ENCODE measurements around the gene JMJD4. TPM values are rescaled to one million over a fixed set of nuclear protein-coding genes. Genes with fewer than 3 reads are reported as not detected.
"Not testable (repeated sequence)": the region's sequence is repeated elsewhere in the genome, so short reads cannot be mapped to it uniquely, and the experiment has no call there.

Gene JMJD4
- total RNA-seq, 2 donors from 2014 or later = 8.7 to 11.1 TPM

DNA sequence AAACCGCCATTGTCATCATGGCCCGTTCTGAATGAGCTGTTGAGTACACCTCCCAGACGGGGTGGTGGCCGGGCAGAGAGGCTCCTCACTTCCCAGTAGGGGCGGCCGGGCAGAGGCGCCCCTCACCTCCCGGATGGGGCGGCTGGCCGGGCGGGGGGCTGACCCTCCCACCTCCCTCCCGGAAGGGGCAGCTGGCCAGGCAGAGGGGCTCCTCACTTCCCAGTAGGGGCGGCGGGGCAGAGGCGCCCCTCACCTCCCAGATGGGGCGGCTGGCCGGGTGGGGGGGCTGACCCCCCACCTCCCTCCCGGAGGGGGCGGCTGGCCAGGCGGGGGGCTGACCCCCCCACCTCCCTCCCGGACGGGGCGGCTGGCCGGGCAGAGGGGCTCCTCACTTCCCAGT, 24.6 kb downstream of the JMJD4 start:
- ATAC-seq (replicated peaks in 1 of 2); H3K27ac Mint-ChIP-seq; H3K27me3 Mint-ChIP-seq (ENCODE audit: low read depth); DNase-seq; H3K4me3 Mint-ChIP-seq: not testable (repeated sequence)
- Mint-ChIP-seq H3K36me3 (ENCODE audit: insufficient read depth in 2 of 2) (peaks cover 14 to 16% of the 10 kb centered on the region in 2 donors), H3K4me1 (ENCODE audit: low read depth) (peaks cover 15% of the 10 kb centered on the region), H3K9me3 (peaks cover 21% of the 10 kb centered on the region in 2 donors)

DNA sequence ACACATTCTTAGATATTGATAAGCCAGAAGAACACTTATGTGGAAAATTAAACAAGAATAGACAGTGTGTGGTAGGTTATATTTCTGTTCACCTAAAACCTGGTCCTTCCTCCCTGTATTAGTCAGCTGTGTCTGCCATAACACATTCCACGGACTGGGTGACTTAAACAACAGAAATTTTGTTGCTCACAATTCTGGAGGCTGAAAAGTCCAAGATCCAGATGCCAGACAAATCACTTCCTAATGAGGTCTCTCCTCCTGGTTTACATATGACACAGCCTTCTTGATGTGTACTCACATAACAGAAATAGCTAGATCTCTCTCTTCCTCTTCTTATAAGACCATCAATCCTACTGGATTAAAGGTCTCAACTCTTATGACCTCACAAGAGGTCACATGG, 25.7 kb downstream of the JMJD4 start:
- DNase-seq (no peak), ATAC-seq (replicated peaks in 1 of 2) (no peak)
- Mint-ChIP-seq H3K27me3 (ENCODE audit: low read depth) (no peaks in the 10 kb centered on the region), H3K36me3 (ENCODE audit: insufficient read depth in 2 of 2) (peaks cover 8 to 13% of the 10 kb centered on the region in 2 donors), H3K4me1 (ENCODE audit: low read depth) (peaks cover 15% of the 10 kb centered on the region), H3K9me3 (peaks cover 14 to 17% of the 10 kb centered on the region in 2 donors), H3K4me3 (no peak overlapping the region), H3K27ac (no peak overlapping the region)

DNA sequence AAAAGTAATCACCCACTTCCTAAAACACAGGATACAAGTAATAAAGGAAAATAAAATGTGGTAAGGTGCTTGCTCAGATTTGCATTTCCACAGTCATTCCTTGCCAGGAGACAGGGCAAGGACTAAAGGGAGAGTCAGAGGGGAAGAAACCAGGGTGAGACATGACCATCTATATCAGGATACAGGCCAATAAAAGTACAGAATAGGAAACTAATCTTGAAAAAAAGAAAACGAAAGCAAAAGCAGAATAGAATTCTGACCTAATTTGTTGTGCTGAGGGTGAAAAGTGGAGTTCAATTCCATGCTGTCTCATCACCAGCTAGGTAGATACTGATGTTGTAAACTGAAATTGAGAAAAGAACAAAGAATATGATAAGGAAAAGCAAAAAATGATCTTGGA, 27.3 kb downstream of the JMJD4 start:
- H3K4me1 Mint-ChIP-seq (ENCODE audit: low read depth) = peaks cover 15% of the 10 kb centered on the region
- peak overlapping the region; percentile 12 for H3K27ac Mint-ChIP-seq
- peak in 1 of 2 donors; percentile 65 for ATAC-seq (replicated peaks in 1 of 2)
- H3K4me3 Mint-ChIP-seq = peak overlapping the region in 1 of 2 donors; percentile 31
- H3K9me3 Mint-ChIP-seq = peaks cover 9 to 21% of the 10 kb centered on the region in 2 donors
- peaks cover 7 to 11% of the 10 kb centered on the region in 2 donors for H3K36me3 Mint-ChIP-seq (ENCODE audit: insufficient read depth in 2 of 2)
- DNase-seq = no peak
- no peaks in the 10 kb centered on the region for H3K27me3 Mint-ChIP-seq (ENCODE audit: low read depth)

DNA sequence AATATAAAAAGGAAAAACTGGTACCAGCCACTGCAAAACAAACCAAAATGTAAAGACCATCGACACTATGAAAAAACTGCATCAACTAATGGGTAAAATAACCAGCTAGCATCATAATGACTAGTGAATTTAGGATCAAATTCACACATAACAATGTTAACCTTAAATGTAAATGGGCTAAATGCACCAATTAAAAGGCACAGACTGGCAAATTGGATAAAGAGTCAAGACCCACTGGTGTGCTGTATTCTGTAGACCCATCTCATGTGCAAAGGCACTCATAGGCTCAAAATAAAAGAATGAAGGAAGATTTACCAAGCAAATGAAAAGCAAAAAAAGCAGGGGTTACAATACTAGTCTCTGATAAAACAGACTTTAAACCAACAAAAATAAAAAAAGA, 33.5 kb downstream of the JMJD4 start:
- ATAC-seq (replicated peaks in 1 of 2); H3K4me3 Mint-ChIP-seq; H3K4me1 Mint-ChIP-seq (ENCODE audit: low read depth); H3K27ac Mint-ChIP-seq; DNase-seq: not testable (repeated sequence)
- peaks cover 11% of the 10 kb centered on the region for H3K27me3 Mint-ChIP-seq (ENCODE audit: low read depth)
- H3K36me3 Mint-ChIP-seq (ENCODE audit: insufficient read depth in 2 of 2) = peaks cover 20 to 22% of the 10 kb centered on the region in 2 donors
- H3K9me3 Mint-ChIP-seq = peaks cover 24 to 40% of the 10 kb centered on the region in 2 donors

DNA sequence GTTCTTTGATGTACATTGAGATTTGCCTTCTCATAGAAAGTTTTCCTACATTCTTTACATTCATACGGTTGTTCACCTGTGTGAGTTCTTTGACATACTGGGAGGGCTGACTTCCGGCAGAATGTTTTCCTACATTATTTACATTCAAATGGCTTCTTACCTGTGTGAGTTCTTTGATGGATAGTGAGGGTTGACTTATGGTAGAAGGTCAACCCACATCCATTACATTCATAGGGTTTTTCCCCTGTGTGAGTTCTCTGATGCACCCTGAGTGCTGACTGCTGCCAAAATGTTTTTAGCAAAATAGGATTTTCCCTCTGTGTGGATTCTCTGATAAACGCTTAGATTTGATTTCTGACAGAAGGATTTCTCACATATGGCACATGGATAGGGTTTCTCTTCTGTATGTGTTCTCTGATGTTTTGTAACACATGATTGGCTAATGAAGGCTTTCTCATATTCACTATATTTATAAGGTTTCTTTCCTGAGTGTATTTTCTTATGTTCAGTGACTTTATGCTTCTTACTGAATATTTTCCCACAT, 37.7 kb downstream of the JMJD4 start:
- ATAC-seq (replicated peaks in 1 of 2) (no peak), DNase-seq (no peak)
- peaks cover 20 to 23% of the 10 kb centered on the region in 2 donors for H3K36me3 Mint-ChIP-seq (ENCODE audit: insufficient read depth in 2 of 2)
- H3K4me3 Mint-ChIP-seq = no peak overlapping the region
- no peak overlapping the region for H3K27ac Mint-ChIP-seq
- peaks cover 29 to 32% of the 10 kb centered on the region in 2 donors for H3K9me3 Mint-ChIP-seq
- peaks cover 11% of the 10 kb centered on the region for H3K27me3 Mint-ChIP-seq (ENCODE audit: low read depth)
- no peaks in the 10 kb centered on the region for H3K4me1 Mint-ChIP-seq (ENCODE audit: low read depth)

DNA sequence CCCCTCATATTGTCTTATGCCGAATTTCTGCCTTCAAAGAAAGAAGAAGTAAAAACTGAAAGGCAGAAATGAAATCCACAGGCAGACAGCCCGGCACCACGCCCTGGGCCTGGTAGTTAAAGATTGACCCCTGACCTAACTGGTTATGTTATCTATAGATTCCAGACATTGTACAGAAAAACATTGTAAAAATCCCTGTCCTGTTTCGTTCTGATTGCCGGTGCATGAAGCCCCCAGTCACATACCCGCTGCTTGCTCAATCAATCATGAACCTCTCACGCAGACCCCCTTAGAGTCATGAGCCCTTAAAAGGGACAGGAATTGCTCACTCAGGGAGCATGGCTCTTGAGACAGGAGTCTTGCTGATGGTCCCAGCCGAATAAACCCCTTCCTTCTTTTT, 49.3 kb downstream of the JMJD4 start:
- DNase-seq (no peak), ATAC-seq (replicated peaks in 1 of 2) (no peak)
- Mint-ChIP-seq H3K36me3 (ENCODE audit: insufficient read depth in 2 of 2) (peaks cover 10 to 11% of the 10 kb centered on the region in 2 donors), H3K4me1 (ENCODE audit: low read depth) (no peaks in the 10 kb centered on the region), H3K4me3 (no peak overlapping the region), H3K9me3 (peaks cover 14 to 25% of the 10 kb centered on the region in 2 donors), H3K27ac (no peak overlapping the region), H3K27me3 (ENCODE audit: low read depth) (no peaks in the 10 kb centered on the region)

Other genes starting within 250 kb of the JMJD4 start
- gene ZNF678, start 171.7 kb downstream of the JMJD4 start, total RNA-seq = 10 to 100 TPM; 13.0 to 15.1 TPM
- gene SNAP47, start 133 bp upstream of the JMJD4 start, total RNA-seq = 10 to 100 TPM; 34.0 to 35.3 TPM
- gene PRSS38, start 80.4 kb upstream of the JMJD4 start, total RNA-seq = not detected
- under 1 TPM in 1 of 2 donors, not detected in 1; 0.28 TPM for gene WNT9A, start 212.6 kb upstream of the JMJD4 start, total RNA-seq